ENCODE measurements around the gene SLC9A9. TPM values are rescaled to one million over a fixed set of nuclear protein-coding genes. Genes with fewer than 3 reads are reported as not detected.
A peak's percentile ranks its signal among the peaks of the same experiment; 100 is the strongest.

The SLC9A9 gene
- polyA plus RNA-seq, 1 donor (not counting 4 experiments of a cell fraction or from before 2014, with no cell fraction given): 5.2 TPM

DNA sequence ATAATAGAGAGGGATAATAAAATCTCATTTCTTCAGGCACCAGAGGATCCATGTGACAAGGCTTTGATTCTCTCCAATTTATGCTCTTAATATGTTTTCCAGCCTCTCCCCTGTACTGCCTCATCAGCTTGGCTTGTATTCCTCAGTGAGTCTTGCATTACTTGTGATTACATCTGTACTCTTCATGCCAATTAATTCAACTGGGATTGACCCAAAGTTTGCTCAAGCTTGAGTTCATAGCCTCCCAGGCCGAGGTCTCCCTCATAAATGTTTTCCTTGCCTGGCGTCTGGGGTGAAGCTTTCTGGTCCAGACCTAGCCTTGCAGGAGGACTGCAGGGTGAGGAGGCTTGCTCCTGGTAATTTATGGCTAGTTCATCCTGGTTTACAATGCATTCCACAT is 581.8 kb downstream of the SLC9A9 start:
- H3K4me2 ChIP-seq (ENCODE audit: control insufficient read depth, extremely low read depth, insufficient read depth, low read depth, low read length): no peak overlapping the region
- no peaks in the 10 kb centered on the region for H3K36me3 ChIP-seq (ENCODE audit: control insufficient read depth in 2 of 2, extremely low read depth in 1 of 2, insufficient read depth in 2 of 2, low read length in 2 of 2)
- H3K4me3 ChIP-seq (ENCODE audit: control insufficient read depth in 2 of 3, extremely low read depth in 1 of 3, insufficient read depth in 2 of 3, low read depth in 1 of 3, low read length in 3 of 3): no peak overlapping the region
- no peak overlapping the region for H3K9ac ChIP-seq (ENCODE audit: control insufficient read depth, extremely low read depth, insufficient read depth, low read length)
- no peaks in the 10 kb centered on the region for H4K20me1 ChIP-seq (ENCODE audit: control insufficient read depth, extremely low read depth, insufficient read depth, low read length)
- no peak overlapping the region for H2AFZ ChIP-seq (ENCODE audit: control insufficient read depth, low read length)
- H3K27me3 ChIP-seq (ENCODE audit: control insufficient read depth, extremely low read depth, insufficient read depth, low read length): no peaks in the 10 kb centered on the region
- FAIRE-seq: no peak
- no peaks in the 10 kb centered on the region for H3K9me3 ChIP-seq (ENCODE audit: control insufficient read depth, low read depth, low read length)
- H3K9me1 ChIP-seq (ENCODE audit: control insufficient read depth, extremely low read depth, insufficient read depth, low read length): no peaks in the 10 kb centered on the region
- H3K27ac ChIP-seq (ENCODE audit: control insufficient read depth, insufficient read depth, low read length): no peak overlapping the region
- no peaks in the 10 kb centered on the region for H3K79me2 ChIP-seq (ENCODE audit: control insufficient read depth, insufficient read depth, low read length)
- DNase-seq (ENCODE audit: low read depth, low spot score): no peak
- TF ChIP-seq, protein P1, sequence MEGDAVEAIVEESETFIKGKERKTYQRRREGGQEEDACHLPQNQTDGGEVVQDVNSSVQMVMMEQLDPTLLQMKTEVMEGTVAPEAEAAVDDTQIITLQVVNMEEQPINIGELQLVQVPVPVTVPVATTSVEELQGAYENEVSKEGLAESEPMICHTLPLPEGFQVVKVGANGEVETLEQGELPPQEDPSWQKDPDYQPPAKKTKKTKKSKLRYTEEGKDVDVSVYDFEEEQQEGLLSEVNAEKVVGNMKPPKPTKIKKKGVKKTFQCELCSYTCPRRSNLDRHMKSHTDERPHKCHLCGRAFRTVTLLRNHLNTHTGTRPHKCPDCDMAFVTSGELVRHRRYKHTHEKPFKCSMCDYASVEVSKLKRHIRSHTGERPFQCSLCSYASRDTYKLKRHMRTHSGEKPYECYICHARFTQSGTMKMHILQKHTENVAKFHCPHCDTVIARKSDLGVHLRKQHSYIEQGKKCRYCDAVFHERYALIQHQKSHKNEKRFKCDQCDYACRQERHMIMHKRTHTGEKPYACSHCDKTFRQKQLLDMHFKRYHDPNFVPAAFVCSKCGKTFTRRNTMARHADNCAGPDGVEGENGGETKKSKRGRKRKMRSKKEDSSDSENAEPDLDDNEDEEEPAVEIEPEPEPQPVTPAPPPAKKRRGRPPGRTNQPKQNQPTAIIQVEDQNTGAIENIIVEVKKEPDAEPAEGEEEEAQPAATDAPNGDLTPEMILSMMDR (optimal IDR thresholded peaks at IDR 0.05 in 1 of 3, IDR thresholded peaks at IDR 0.05 in 1 of 3, conservative IDR thresholded peaks at IDR 0.05 in 1 of 3; ENCODE audit: extremely low read depth in 1 of 3, insufficient read depth in 2 of 3, low read length in 3 of 3): no peak
- TF ChIP-seq EZH2 (IDR thresholded peaks at IDR 0.05; ENCODE audit: low read length): no peak
- dilution Hi-C loops (cut with MboI; ENCODE audit: extremely low pct_ligation_motif_present, low sequenced_read_pairs): no loop called here
- H3K4me1 ChIP-seq (ENCODE audit: control insufficient read depth, extremely low read depth, insufficient read depth, low read length): peaks cover 25% of the 10 kb centered on the region

DNA sequence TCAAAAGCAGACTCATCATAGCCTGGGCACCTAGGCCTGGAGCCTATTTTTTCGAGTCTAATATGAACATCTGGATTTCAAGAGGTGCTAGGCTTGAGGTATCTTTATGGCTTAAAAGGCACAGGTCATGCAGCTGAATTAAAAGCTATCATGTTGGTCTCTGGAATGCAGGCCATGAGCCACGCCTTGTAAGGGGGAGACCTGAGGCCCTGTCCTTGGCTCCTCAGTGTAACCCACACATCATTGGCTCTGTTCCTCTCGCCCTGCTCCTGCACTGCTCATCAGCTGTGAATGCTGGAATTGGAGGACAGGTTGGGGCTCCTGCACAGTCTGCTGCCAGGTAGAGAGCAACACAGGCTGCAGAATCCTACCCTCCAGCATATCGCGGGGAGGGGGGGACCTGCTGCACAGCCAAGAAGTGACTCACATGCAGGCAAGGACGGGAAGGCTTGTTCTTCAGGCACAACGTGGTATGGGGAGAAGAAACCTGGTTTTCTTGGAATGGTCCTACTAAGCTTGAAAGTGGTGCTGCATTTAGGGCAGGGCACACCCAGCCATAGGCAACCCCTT is 582.7 kb downstream of the SLC9A9 start:
- H3K27me3 ChIP-seq (ENCODE audit: control insufficient read depth, extremely low read depth, insufficient read depth, low read length): no peaks in the 10 kb centered on the region
- H3K4me3 ChIP-seq (ENCODE audit: control insufficient read depth in 2 of 3, extremely low read depth in 1 of 3, insufficient read depth in 2 of 3, low read depth in 1 of 3, low read length in 3 of 3): no peak overlapping the region
- H2AFZ ChIP-seq (ENCODE audit: control insufficient read depth, low read length): peak overlapping the region; percentile 43
- no peaks in the 10 kb centered on the region for H4K20me1 ChIP-seq (ENCODE audit: control insufficient read depth, extremely low read depth, insufficient read depth, low read length)
- H3K4me1 ChIP-seq (ENCODE audit: control insufficient read depth, extremely low read depth, insufficient read depth, low read length): peaks cover 25% of the 10 kb centered on the region
- TF ChIP-seq EZH2 (IDR thresholded peaks at IDR 0.05; ENCODE audit: low read length): no peak
- TF ChIP-seq, protein P1 (optimal IDR thresholded peaks at IDR 0.05 in 1 of 3, IDR thresholded peaks at IDR 0.05 in 1 of 3, conservative IDR thresholded peaks at IDR 0.05 in 1 of 3; ENCODE audit: extremely low read depth in 1 of 3, insufficient read depth in 2 of 3, low read length in 3 of 3): no peak
- H3K27ac ChIP-seq (ENCODE audit: control insufficient read depth, insufficient read depth, low read length): no peak overlapping the region
- no peaks in the 10 kb centered on the region for H3K79me2 ChIP-seq (ENCODE audit: control insufficient read depth, insufficient read depth, low read length)
- DNase-seq (ENCODE audit: low read depth, low spot score) (peak; percentile 23), FAIRE-seq (peak; percentile 96)
- H3K9me1 ChIP-seq (ENCODE audit: control insufficient read depth, extremely low read depth, insufficient read depth, low read length): no peaks in the 10 kb centered on the region
- no peak overlapping the region for H3K9ac ChIP-seq (ENCODE audit: control insufficient read depth, extremely low read depth, insufficient read depth, low read length)
- dilution Hi-C loops (cut with MboI; ENCODE audit: extremely low pct_ligation_motif_present, low sequenced_read_pairs): no loop called here
- peak overlapping the region; percentile 16 for H3K4me2 ChIP-seq (ENCODE audit: control insufficient read depth, extremely low read depth, insufficient read depth, low read depth, low read length)
- no peaks in the 10 kb centered on the region for H3K9me3 ChIP-seq (ENCODE audit: control insufficient read depth, low read depth, low read length)
- no peaks in the 10 kb centered on the region for H3K36me3 ChIP-seq (ENCODE audit: control insufficient read depth in 2 of 2, extremely low read depth in 1 of 2, insufficient read depth in 2 of 2, low read length in 2 of 2)

All from keratinocyte (primary cell).